GM12892 (cell line): ENCODE measurements around the gene KLHL3.

Source experiments
- POLR2A ChIP-seq: IDR thresholded peaks from 2 replicates; pipeline ENCODE4 v1.6.1; 2011; ENCODE audit warnings: low read depth, low read length, control low read depth
- POLR2AphosphoS5 ChIP-seq: IDR thresholded peaks from 2 replicates; pipeline ENCODE4 v1.6.1; 2011; ENCODE audit warnings: low read depth, low read length, control low read depth

DNA sequence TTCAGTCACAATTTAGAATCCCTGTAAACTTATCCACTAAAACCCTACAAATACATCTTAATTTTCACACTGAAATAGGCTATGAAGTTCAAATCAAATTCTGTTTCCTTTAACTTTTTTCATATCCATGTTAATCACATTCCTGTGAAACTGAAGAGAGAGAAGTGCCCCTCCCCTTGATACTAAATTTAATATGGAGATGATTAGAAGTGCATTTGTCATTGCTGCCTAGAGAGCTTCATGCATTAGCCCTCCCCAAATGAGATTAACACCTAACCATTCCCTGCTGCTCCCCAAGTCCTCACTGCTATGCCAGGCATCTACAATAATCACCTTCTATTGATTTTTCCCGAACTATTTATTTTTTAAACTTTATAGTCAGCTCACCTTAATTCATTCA, 151.6 kb downstream of the KLHL3 start:
- no peak for TF ChIP-seq POLR2AphosphoS5
- TF ChIP-seq POLR2A, result no peak
